Pancreas (tissue), 10 donors: ENCODE measurements around the gene CMTR2. TPM values are rescaled to one million over a fixed set of nuclear protein-coding genes. Genes with fewer than 3 reads are reported as not detected.

ENCODE experiments used
- ATAC-seq, 4 donors: fragments of 200-7000 bp; cut with Tn5 transposase; one replicate each; pipeline versions ENCODE4 v1.8.0 to v1.9.1; 2020; ENCODE audit warnings: mild to moderate bottlenecking in 4 of 4, moderate library complexity in 4 of 4
- DNase-seq, 6 donors: peaks; one replicate each; pipeline ENCODE4 v3.0.0-alpha.2; 2020
- FAIRE-seq: peaks from 2 replicates; lab custom pipeline; 2012; peaks lifted over from hg19 to GRCh38; lab: Jason Lieb, UNC
- H3K27ac ChIP-seq, 4 donors: fragments of 200-600 bp; sonication (generic); 1 replicate in 3 of 4; 2 replicates in 1 of 4; pipeline versions ENCODE4 v1.5.0 to v1.8.0; 2020
- H3K27me3 ChIP-seq, 4 donors: fragments of 200-600 bp; one replicate each; pipeline ENCODE4 v1.8.0; 2021
- H3K36me3 ChIP-seq, 3 donors: fragments of 200-600 bp; sonication (generic) in 1 of 3; one replicate each; pipeline versions ENCODE4 v1.5.0 to v1.8.0; 2020 to 2021
- H3K4me1 ChIP-seq, 3 donors: fragments of 200-600 bp; one replicate each; pipeline ENCODE4 v1.8.0; 2021
- H3K4me3 ChIP-seq, 4 donors: fragments of 200-600 bp; sonication (generic) in 2 of 4; one replicate each; pipeline versions ENCODE4 v1.5.0 to v1.8.0; 2020 to 2021
- H3K9me3 ChIP-seq, 4 donors: fragments of 200-600 bp; one replicate each; pipeline ENCODE4 v1.8.0; 2021
- CTCF ChIP-seq, 4 donors: fragments of 200-600 bp; sonication (generic) in 3 of 4; IDR thresholded peaks; one replicate each; pipeline versions ENCODE4 v1.5.0 to v1.8.0; 2021; ENCODE audit warnings: antibody characterized with exemption in 4 of 4
- WGBS, 2 donors: extraction: QIAGEN DNeasy Blood & Tissue Kit; methylation state at CpG; one replicate each; pipeline ENCODE4 v1.1.7; 2013; 5-methylcytosine and 5-hydroxymethylcytosine counted together
- intact Hi-C, 3 donors: fragments of 100-400 bp; cut with DNase I; formaldehyde crosslinking; loops; one replicate each; pipeline versions ENCODE4 v1.11.1 to v1.14.2; 2022
- polyA plus RNA-seq, 2 donors: library from polyadenylated mRNA; stranded (reverse); fragments of 200-250 nt; gene quantifications; one replicate each; pipeline ENCODE4 v1.2.3, GENCODE V29; 2013
- total RNA-seq, 6 donors: library from RNA; stranded (reverse); fragmentation: NEBNext Ultra II Directional in 4 of 6; extraction: Animal tissue kit (Norgen Biotek cat#: 25700) in 4 of 6; gene quantifications; one replicate each; pipeline versions ENCODE4 v1.2.1 to v1.2.4, GENCODE V29; 2021 to 2023
- donor health status: healthy with polysubstance abuse.
- donor health status: DM: no; HTN: no; CAD: no; lungs with moderate emphysema.
- donor health status: DM: no; HTN: no; CAD: no.
- donor health status: control.
- donor health status: control.
- donor health status: Bipolar disorder and iron deficiency.
- donor health status: DM: yes; HTN: yes; CAD: no.
- donor health status: DM: no; HTN: no; CAD: no.
- donor health status: DM: no; HTN: no; CAD: no.
- donor health status: DM: yes; HTN: yes; CAD: no.

Gene CMTR2
- total and polyA plus RNA-seq, 8 donors, result 5.1 to 12.0 (median 7.0) TPM

DNA sequence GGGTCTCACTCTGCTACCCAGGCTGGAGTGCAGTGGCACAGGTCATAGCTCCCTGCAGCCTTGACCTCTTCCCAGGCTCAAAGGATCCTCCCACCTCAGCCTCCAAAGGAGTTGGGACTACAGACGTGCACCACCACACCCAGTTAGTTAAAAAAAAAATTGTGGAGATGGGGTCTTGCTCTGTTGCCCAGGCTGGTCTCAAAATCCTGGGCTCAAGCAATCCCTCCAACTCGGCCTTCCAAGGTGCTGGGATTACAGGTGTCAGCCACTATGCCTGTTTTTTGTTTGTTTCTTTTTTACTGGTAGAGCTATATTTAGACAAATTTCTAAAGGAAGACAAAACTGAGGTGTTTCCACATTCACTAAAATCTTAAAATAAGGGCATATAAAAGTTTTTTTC, 1.7 kb downstream of the CMTR2 start:
- DNase-seq (no peak), FAIRE-seq (no peak), ATAC-seq (no peak)
- Histone ChIP-seq H3K36me3 (no peaks in the 10 kb centered on the region), H3K27ac (no peak overlapping the region), H3K27me3 (peaks cover 0 to 4% (median 0%) of the 10 kb centered on the region in 4 donors), H3K4me1 (peaks cover 0 to 9% (median 8%) of the 10 kb centered on the region in 3 donors), H3K4me3 (no peak overlapping the region), H3K9me3 (no peaks in the 10 kb centered on the region)
- intact Hi-C loops, result no loop called here
- TF ChIP-seq CTCF (IDR thresholded peaks at IDR 0.05), result no peak
- 68 to 87% methylated on average over 2 of the region's 2 CpGs for WGBS, 2 donors

- no peak for ATAC-seq
- no peak for DNase-seq
- Histone ChIP-seq H3K36me3 (no peaks in the 10 kb centered on the region), H3K27ac (no peak overlapping the region), H3K4me1 (peaks cover 0 to 9% (median 4%) of the 10 kb centered on the region in 3 donors), H3K27me3 (no peaks in the 10 kb centered on the region), H3K9me3 (no peaks in the 10 kb centered on the region), H3K4me3 (no peak overlapping the region)
- WGBS, 2 donors, result 97 to 99% methylated on average over 2 of the region's 2 CpGs
- intact Hi-C loops, result no loop called here
- no peak for FAIRE-seq
- TF ChIP-seq CTCF (IDR thresholded peaks at IDR 0.05), result no peak
Observed at GRCh38 chr16:71283612-71284011, 5.6 kb downstream of the CMTR2 start.

DNA sequence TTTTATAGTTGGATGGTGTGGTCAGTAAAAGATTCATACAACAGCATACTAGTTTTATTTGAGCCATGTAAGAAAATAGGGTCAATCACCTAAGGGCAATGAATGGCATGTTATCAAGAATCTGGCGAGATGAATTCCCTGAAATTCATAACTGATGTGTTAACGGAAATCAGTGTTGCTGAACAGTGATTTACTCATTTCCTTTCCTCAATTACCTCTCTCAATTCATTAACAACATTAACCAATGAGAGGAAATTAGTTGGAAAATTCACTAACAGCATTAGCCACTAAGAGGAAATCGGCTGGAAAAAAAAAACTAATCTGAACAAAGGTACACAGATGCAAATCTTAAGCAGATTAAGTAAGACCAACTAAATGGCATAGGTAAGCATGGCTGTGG, 6.3 kb downstream of the CMTR2 start:
- no peaks in the 10 kb centered on the region for H3K36me3 ChIP-seq
- H3K27me3 ChIP-seq, result no peaks in the 10 kb centered on the region
- ATAC-seq (peak in 1 of 4 donors; percentile 18), DNase-seq (no peak), FAIRE-seq (no peak)
- no peak overlapping the region for H3K4me3 ChIP-seq
- H3K4me1 ChIP-seq, result peaks cover 0 to 4% (median 4%) of the 10 kb centered on the region in 3 donors
- intact Hi-C loops, result no loop called here
- no peaks in the 10 kb centered on the region for H3K9me3 ChIP-seq
- WGBS, 2 donors, result 84 to 85% methylated on average over 3 of the region's 3 CpGs
- TF ChIP-seq CTCF (IDR thresholded peaks at IDR 0.05), result no peak
- H3K27ac ChIP-seq, result no peak overlapping the region

DNA sequence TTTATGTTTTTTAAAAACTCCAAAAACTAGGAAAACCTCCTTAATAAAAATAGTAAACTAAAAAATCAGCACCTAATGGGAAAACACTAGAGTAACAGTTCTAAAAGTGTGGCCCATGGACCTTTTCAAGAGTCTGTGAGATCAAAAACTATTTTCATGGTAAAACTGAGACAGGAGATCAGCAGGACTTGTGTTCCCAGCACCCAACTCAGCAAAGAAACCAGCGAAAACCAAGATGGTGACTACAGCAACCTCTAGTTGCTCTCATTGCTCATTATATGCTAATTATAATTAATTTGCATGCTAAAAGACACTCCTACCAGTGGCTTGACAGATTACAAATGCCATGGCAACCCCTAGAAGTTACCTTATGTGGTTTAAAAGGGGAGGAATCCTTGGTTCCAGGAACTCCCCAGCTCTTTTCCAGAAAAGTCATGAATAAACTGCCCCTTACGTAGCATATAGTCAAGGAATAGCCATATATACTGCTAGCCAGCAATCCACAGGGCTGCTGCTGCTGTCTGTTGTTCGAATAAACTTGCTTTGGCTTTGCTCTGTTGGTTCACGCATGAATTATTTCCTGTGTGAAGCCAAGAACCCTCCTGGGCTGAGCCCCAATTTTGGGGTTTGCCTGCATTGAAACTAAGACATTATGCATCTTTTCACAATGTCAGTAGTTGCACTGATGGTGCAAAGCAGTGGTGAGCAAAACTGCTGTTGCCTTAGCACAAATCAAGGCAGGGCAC, 12.4 kb downstream of the CMTR2 start:
- no peaks in the 10 kb centered on the region for H3K9me3 ChIP-seq
- H3K36me3 ChIP-seq, result no peaks in the 10 kb centered on the region
- intact Hi-C loops, result no loop called here
- 88 to 90% methylated on average over 4 of the region's 4 CpGs for WGBS, 2 donors
- no peak overlapping the region for H3K4me3 ChIP-seq
- no peak overlapping the region for H3K27ac ChIP-seq
- no peak for TF ChIP-seq CTCF (IDR thresholded peaks at IDR 0.05)
- DNase-seq (no peak), FAIRE-seq (no peak), ATAC-seq (no peak)
- H3K4me1 ChIP-seq, result no peaks in the 10 kb centered on the region
- no peaks in the 10 kb centered on the region for H3K27me3 ChIP-seq

DNA sequence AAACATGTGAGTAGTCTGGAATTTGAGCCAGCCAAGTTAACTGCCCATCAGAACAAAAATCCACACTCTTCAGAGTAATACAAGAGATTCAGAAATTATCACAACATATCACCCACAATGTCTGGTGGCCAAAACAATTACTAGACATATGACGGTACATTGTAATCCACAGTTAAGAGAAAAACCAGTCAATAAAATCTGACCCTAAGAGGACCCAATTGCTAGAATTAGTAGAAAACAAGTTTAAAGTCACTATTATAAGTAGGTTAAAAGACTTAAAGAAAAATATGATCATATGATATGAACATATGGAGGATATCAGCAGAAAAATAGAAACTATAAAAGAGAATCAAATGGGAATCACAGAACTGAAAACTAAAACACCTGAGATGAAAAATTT, 15.8 kb downstream of the CMTR2 start:
- intact Hi-C loops, result no loop called here
- H3K36me3 ChIP-seq, result no peaks in the 10 kb centered on the region
- no peaks in the 10 kb centered on the region for H3K9me3 ChIP-seq
- no peaks in the 10 kb centered on the region for H3K27me3 ChIP-seq
- DNase-seq (no peak), ATAC-seq (no peak), FAIRE-seq (no peak)
- WGBS, 2 donors, result 97 to 99% methylated on average over 1 of the region's 1 CpG
- no peak overlapping the region for H3K4me3 ChIP-seq
- H3K27ac ChIP-seq, result no peak overlapping the region
- no peaks in the 10 kb centered on the region for H3K4me1 ChIP-seq
- TF ChIP-seq CTCF (IDR thresholded peaks at IDR 0.05), result no peak
